Colonic mucosa (tissue), 4 donors: Measurements from ENCODE around the gene EIF4E1B. TPM values are rescaled to one million over a fixed set of nuclear protein-coding genes. Genes with fewer than 3 reads are reported as not detected.

Experiments used
- DNase-seq: peaks from one replicate; pipeline ENCODE4 v3.0.0-alpha.2; 2020
- H3K27ac ChIP-seq: fragments of 200-600 bp; one replicate; pipeline ENCODE4 v1.8.0; 2021
- H3K27me3 ChIP-seq: fragments of 200-600 bp; one replicate; pipeline ENCODE4 v1.8.0; 2021
- H3K36me3 ChIP-seq: fragments of 200-600 bp; one replicate; pipeline ENCODE4 v1.8.0; 2021
- H3K4me1 ChIP-seq: fragments of 200-600 bp; one replicate; pipeline ENCODE4 v1.8.0; 2021; ENCODE audit warnings: mild to moderate bottlenecking
- H3K4me3 ChIP-seq: fragments of 200-600 bp; one replicate; pipeline ENCODE4 v1.8.0; 2021
- H3K9ac ChIP-seq, 2 donors: one replicate each; pipeline ENCODE4 v1.7.0; 2013; ENCODE audit warnings: control low read depth in 2 of 2, low read depth in 2 of 2, low read length in 2 of 2
- H3K9me3 ChIP-seq: fragments of 200-600 bp; one replicate; pipeline ENCODE4 v1.8.0; 2021
- intact Hi-C: fragments of 100-400 bp; cut with DNase I; formaldehyde crosslinking; loops from one replicate; pipeline ENCODE4 v1.14.1; 2022
- total RNA-seq, 2 donors: library from RNA; stranded (reverse); fragmentation: NEBNext Ultra II Directional in 1 of 2; extraction: Animal tissue kit (Norgen Biotek cat#: 25700) in 1 of 2; gene quantifications; one replicate each; pipeline ENCODE4 v1.2.1, GENCODE V29; 2021
- TF ChIP-seq, protein P1 (sequence below): fragments of 200-600 bp; IDR thresholded peaks from one replicate; pipeline ENCODE4 v1.8.0; 2022; ENCODE audit warnings: antibody characterized with exemption, mild to moderate bottlenecking
- donor health status: healthy.
- donor health status: DM: no; HTN: no; CAD: no.
- donor health status: DM: no; HTN: no; CAD: no.

The EIF4E1B gene
- total RNA-seq, 2 donors from 2014 or later: not detected

DNA sequence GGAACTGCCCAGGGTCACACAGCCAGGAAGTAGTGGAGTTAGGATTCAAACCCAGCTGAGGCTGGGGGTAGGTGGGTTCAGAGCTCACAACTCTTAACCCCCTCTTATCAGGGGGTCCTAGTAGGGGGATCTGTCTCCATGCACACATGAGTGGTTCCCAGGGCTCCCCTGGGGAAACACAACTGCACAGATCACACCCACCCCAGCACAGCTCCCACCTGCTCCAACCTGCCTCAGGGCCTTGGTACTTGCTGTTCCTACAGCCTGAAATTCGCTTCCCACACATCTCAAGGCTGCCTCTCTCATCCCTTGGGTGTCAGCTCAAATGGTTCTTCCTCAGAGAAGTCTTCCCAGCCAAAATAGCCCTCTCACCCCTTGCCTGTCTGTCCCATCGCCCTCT is 5.0 kb upstream of the EIF4E1B start:
- TF ChIP-seq, protein P1, sequence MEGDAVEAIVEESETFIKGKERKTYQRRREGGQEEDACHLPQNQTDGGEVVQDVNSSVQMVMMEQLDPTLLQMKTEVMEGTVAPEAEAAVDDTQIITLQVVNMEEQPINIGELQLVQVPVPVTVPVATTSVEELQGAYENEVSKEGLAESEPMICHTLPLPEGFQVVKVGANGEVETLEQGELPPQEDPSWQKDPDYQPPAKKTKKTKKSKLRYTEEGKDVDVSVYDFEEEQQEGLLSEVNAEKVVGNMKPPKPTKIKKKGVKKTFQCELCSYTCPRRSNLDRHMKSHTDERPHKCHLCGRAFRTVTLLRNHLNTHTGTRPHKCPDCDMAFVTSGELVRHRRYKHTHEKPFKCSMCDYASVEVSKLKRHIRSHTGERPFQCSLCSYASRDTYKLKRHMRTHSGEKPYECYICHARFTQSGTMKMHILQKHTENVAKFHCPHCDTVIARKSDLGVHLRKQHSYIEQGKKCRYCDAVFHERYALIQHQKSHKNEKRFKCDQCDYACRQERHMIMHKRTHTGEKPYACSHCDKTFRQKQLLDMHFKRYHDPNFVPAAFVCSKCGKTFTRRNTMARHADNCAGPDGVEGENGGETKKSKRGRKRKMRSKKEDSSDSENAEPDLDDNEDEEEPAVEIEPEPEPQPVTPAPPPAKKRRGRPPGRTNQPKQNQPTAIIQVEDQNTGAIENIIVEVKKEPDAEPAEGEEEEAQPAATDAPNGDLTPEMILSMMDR: no peak
- H3K4me3 ChIP-seq: no peak overlapping the region
- peaks cover 58% of the 10 kb centered on the region for H3K27me3 ChIP-seq
- H3K27ac ChIP-seq: no peak overlapping the region
- intact Hi-C loops: no loop called here
- no peaks in the 10 kb centered on the region for H3K9me3 ChIP-seq
- no peak for DNase-seq
- H3K9ac ChIP-seq: no peak overlapping the region
- H3K36me3 ChIP-seq: no peaks in the 10 kb centered on the region
- H3K4me1 ChIP-seq: peaks cover 10% of the 10 kb centered on the region

DNA sequence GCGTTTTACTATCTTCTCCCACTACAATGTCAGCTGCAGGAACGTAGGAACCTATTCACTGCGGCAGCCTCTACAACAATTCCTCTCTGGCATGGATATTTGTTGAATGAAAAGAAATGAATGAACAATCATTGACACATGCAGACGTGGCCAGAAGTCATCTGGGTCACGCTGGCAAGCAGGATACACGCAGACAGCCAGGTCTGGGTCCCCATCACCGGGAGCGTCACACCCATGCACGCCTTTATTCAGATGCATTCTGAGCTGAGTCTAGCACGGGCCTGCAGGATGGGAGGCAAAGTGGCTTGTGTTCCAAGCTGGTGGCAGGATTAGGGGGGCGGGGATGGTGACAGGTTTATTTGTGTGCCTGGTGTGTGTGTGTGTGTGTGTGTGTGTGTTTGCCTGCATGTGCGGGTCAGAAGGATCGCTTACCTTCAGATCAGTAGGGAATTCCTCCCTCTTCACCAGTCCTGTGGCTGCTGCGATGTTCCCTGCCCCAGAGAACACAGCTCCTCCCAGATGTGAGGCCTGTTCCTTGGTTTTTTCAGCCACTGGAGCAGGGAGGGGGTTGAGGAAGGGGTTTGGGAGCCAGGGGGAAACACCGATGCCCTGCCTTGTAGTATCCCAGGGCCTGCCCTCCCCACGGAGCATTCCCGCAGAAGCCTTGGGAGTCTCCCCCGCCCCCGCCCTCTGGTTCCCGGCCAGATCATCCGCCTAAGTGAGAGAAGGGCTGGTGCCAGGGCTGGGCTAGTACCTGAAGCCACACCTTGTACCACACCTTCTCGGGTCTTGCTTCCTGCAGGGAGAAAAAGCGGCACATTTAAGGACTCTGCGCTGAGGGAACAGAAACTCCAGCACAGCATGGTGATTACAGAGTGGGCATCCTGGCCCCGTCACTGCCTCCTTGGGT is 4.3 kb upstream of the EIF4E1B start:
- Histone ChIP-seq H3K27me3 (peaks cover 58% of the 10 kb centered on the region), H3K27ac (no peak overlapping the region), H3K9me3 (no peaks in the 10 kb centered on the region), H3K36me3 (no peaks in the 10 kb centered on the region), H3K9ac (no peak overlapping the region), H3K4me3 (no peak overlapping the region), H3K4me1 (peaks cover 11% of the 10 kb centered on the region)
- peak; percentile 73 for DNase-seq
- TF ChIP-seq, protein P1: no peak
- intact Hi-C loops: no loop called here

DNA sequence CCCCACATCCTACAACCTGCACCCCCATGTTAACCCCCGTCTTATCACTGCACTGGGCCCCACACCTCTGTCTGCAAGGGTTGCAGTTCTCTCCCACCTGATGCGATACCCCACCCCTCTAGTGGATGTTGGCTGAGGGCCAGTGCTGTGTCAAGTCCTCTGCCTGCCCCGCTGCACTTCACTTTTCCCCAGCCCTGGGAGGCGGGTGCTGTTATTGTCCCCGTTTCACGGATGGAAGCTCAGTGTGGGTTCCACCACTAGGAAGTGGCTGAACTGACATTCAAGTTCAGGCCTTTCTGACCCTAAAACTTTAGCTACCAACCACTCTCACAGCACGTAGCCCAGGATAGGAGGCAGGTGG is 3.6 kb upstream of the EIF4E1B start:
- DNase-seq: no peak
- no peaks in the 10 kb centered on the region for H3K9me3 ChIP-seq
- peaks cover 60% of the 10 kb centered on the region for H3K27me3 ChIP-seq
- peaks cover 11% of the 10 kb centered on the region for H3K4me1 ChIP-seq
- no peak overlapping the region for H3K4me3 ChIP-seq
- TF ChIP-seq, protein P1: no peak
- no peak overlapping the region for H3K9ac ChIP-seq
- intact Hi-C loops: no loop called here
- no peak overlapping the region for H3K27ac ChIP-seq
- H3K36me3 ChIP-seq: no peaks in the 10 kb centered on the region

DNA sequence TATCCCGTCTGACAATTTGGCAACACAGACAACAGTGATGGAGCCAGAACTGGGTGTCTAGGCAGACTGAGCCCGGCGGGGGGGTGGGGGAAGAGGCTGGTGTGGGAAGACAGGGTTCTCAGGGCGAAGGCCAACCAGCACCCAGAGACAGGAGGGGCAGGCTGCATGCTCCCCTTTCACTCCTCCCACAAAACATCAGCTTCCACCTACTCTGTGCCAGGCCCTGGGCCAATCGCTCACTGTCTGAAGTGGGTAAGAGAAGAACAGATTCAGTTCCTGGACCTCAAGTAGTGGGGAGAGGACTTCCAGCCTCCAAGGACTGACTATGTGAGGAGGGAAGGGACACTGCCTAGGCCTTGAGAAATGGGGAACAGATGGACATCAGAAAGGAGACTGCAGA is 2.9 kb upstream of the EIF4E1B start:
- peaks cover 64% of the 10 kb centered on the region for H3K27me3 ChIP-seq
- H3K9ac ChIP-seq: no peak overlapping the region

DNA sequence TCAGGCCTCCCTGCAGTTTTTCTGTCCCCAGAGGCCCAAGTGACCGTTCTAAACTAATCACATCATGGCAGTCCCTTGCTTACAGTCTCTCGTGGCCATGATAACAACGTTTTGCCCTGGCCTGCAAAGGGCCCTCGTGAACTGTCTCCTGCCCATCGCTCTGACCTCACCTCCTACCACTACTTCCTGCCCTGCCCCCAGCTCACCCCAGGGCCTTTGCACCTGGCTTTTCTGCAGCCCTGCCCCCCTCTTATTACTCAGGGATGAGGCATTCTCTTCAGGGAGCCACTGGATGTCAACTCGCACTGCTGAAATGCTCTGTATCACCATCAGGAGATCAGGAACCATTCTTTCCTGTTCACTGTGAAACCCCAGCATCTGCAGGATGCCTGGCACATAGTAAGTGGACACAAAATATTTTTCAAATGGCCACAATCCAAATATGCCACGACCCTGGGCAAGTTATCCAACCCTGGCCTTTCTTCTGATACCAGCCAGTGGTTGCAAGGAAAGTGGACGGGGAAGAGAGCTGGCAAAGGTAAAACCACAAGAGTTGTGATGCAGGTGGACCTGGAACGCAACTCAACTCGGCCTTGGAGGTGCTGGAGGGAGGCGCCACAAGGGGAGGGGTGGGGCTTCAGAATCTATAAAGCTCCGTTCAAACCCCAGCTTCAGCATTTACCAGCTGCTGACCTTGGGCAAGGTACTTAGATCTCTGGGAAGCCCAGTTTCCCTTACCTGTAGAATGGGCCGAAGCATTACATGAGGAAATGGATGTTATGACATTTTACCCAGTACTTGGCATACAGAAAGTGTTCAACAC is 1.9 kb upstream of the EIF4E1B start:
- Histone ChIP-seq H3K36me3 (no peaks in the 10 kb centered on the region), H3K4me1 (peaks cover 11% of the 10 kb centered on the region), H3K9ac (no peak overlapping the region), H3K27ac (no peak overlapping the region), H3K9me3 (no peaks in the 10 kb centered on the region), H3K4me3 (no peak overlapping the region), H3K27me3 (peaks cover 64% of the 10 kb centered on the region)
- TF ChIP-seq, protein P1: no peak
- intact Hi-C loops: no loop called here
- no peak for DNase-seq

More for the DNA sequence above, 2.9 kb upstream of the EIF4E1B start:
- TF ChIP-seq, protein P1: no peak
- Histone ChIP-seq H3K4me1 (peaks cover 11% of the 10 kb centered on the region), H3K27ac (no peak overlapping the region), H3K9me3 (no peaks in the 10 kb centered on the region), H3K36me3 (no peaks in the 10 kb centered on the region), H3K4me3 (no peak overlapping the region)
- intact Hi-C loops: no loop called here
- no peak for DNase-seq
